Measurements from ENCODE around the gene TMEM190. TPM values are rescaled to one million over a fixed set of nuclear protein-coding genes. Genes with fewer than 3 reads are reported as not detected.

TMEM190 gene
- total and polyA plus RNA-seq, 2 donors (not counting 3 experiments of a cell fraction or from before 2014, with no cell fraction given), result not detected

DNA sequence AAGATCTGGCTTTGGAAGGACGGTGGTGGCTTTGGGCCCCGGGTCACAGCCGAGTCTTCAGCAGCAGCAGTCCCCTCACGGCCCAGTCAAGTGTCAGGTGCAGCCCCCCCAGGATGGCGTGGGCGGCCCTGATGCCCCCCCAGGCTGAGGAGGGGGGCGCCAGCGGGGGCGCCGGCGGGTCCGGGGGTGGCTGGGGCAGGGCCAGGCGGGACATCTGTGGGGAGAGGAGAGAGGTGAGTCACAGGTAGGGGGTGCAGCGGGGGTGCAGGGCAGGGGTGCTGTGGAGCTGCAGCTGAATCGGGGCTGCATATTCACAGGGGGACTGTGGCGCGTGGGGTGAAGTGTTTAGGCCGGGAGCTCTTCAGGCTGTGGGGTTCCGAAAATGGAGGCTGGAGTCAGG lies 10.7 kb upstream of the TMEM190 start:
- peaks cover 3% of the 10 kb centered on the region for H3K4me1 ChIP-seq (ENCODE audit: control insufficient read depth, extremely low read depth, insufficient read depth, low read length)
- no TSS peak for BruUV-seq (replicated peaks)
- POLR2A ChIA-PET, result no interaction called here
- no peaks in the 10 kb centered on the region for H3K36me3 ChIP-seq (ENCODE audit: control insufficient read depth in 2 of 2, extremely low read depth in 1 of 2, insufficient read depth in 2 of 2, low read length in 2 of 2)
- no peaks in the 10 kb centered on the region for H3K9me1 ChIP-seq (replicated peaks; ENCODE audit: control insufficient read depth, extremely low read depth, insufficient read depth, low read length)
- no peaks in the 10 kb centered on the region for H4K20me1 ChIP-seq (replicated peaks; ENCODE audit: control insufficient read depth, extremely low read depth, insufficient read depth, low read length)
- CTCF ChIA-PET, result interaction anchor here (1.2 kb wide), 1 partner anchor 9 kb away, joined by 3 read pairs; no protein-coding TSS in a partner anchor
- peaks cover 7 to 18% of the 10 kb centered on the region in 2 experiments for H3K27me3 ChIP-seq (ENCODE audit: control insufficient read depth in 2 of 2, insufficient read depth in 2 of 2, low read length in 2 of 2)
- TF ChIP-seq EZH2 (IDR thresholded peaks at IDR 0.05; ENCODE audit: borderline replicate concordance, low read depth, low read length, severe bottlenecking) (no peak), POLR2A (IDR thresholded peaks at IDR 0.05; ENCODE audit: low read depth, low read length) (no peak), MYC (IDR thresholded peaks at IDR 0.05; ENCODE audit: low read depth, low read length) (no peak), FOS (IDR thresholded peaks at IDR 0.05; ENCODE audit: borderline replicate concordance, insufficient read depth, low read length) (no peak), GATA2 (IDR thresholded peaks at IDR 0.05; ENCODE audit: insufficient read depth, insufficient read length, low read depth, low read length) (no peak), JUN (IDR thresholded peaks at IDR 0.05; ENCODE audit: borderline replicate concordance, insufficient read depth, insufficient read length, low read depth) (no peak), POLR2AphosphoS5 (IDR thresholded peaks at IDR 0.05; ENCODE audit: insufficient read depth, low read depth, low read length) (no peak)
- TF ChIP-seq, protein P1, sequence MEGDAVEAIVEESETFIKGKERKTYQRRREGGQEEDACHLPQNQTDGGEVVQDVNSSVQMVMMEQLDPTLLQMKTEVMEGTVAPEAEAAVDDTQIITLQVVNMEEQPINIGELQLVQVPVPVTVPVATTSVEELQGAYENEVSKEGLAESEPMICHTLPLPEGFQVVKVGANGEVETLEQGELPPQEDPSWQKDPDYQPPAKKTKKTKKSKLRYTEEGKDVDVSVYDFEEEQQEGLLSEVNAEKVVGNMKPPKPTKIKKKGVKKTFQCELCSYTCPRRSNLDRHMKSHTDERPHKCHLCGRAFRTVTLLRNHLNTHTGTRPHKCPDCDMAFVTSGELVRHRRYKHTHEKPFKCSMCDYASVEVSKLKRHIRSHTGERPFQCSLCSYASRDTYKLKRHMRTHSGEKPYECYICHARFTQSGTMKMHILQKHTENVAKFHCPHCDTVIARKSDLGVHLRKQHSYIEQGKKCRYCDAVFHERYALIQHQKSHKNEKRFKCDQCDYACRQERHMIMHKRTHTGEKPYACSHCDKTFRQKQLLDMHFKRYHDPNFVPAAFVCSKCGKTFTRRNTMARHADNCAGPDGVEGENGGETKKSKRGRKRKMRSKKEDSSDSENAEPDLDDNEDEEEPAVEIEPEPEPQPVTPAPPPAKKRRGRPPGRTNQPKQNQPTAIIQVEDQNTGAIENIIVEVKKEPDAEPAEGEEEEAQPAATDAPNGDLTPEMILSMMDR (IDR thresholded peaks at IDR 0.05; ENCODE audit: extremely low read depth in 1 of 2, insufficient read depth in 1 of 2, low read depth in 1 of 2, low read length in 2 of 2), result no peak
- TF ChIP-seq, protein P2, sequence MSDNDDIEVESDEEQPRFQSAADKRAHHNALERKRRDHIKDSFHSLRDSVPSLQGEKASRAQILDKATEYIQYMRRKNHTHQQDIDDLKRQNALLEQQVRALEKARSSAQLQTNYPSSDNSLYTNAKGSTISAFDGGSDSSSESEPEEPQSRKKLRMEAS (IDR thresholded peaks at IDR 0.05; ENCODE audit: insufficient read depth, insufficient read length), result no peak
- H3K9ac ChIP-seq (replicated peaks; ENCODE audit: extremely low read depth, insufficient read depth, low read length), result no peak overlapping the region
- H3K9me3 ChIP-seq (replicated peaks; ENCODE audit: control insufficient read depth, insufficient read depth, low read length), result no peaks in the 10 kb centered on the region
- no peak overlapping the region for H2AFZ ChIP-seq (ENCODE audit: low read depth, low read length)
- no peak overlapping the region for H3K4me2 ChIP-seq (ENCODE audit: insufficient read depth, low read length)
- intact Hi-C loops (cut with micrococcal nuclease), result no loop called here
- dilution Hi-C loops (cut with MboI; ENCODE audit: extremely low pct_ligation_motif_present, low sequenced_read_pairs), result no loop called here
- DNase-seq (ENCODE audit: low read depth, low spot score) (no peak), FAIRE-seq (no peak)
- no peak overlapping the region for H3K4me3 ChIP-seq (replicated peaks in 1 of 3; ENCODE audit: insufficient read depth in 1 of 3, low read depth in 1 of 3, low read length in 3 of 3)
- no peak overlapping the region for H3K27ac ChIP-seq (ENCODE audit: insufficient read depth, low read depth, low read length)
- no peaks in the 10 kb centered on the region for H3K79me2 ChIP-seq (ENCODE audit: control insufficient read depth, insufficient read depth, low read length)

All from endothelial cell of umbilical vein (primary cell).